ENCODE results near the gene ARMC7.

ARMC7 gene

GRCh38 chr17:75173526-75173925, 63.8 kb downstream of the ARMC7 start:
- peaks cover 52% of the 10 kb centered on the region for H3K36me3 ChIP-seq (ENCODE audit: control insufficient read depth, insufficient read depth, low read length, severe bottlenecking)
- no peaks in the 10 kb centered on the region for H3K9me3 ChIP-seq (ENCODE audit: control insufficient read depth, low read length)
- no peaks in the 10 kb centered on the region for H3K4me1 ChIP-seq (ENCODE audit: control insufficient read depth, insufficient read depth, low read length)
- no peak for DNase-seq (ENCODE audit: low read depth)
- H3K27me3 ChIP-seq (replicated peaks; ENCODE audit: control insufficient read depth, insufficient read depth, low read length), result no peaks in the 10 kb centered on the region
- no peak overlapping the region for H3K4me3 ChIP-seq (ENCODE audit: low read length)
- H3K9ac ChIP-seq (ENCODE audit: low read length), result peak overlapping the region; percentile 19

GRCh38 chr17:75174996-75175395, 65.2 kb downstream of the ARMC7 start:
- H3K4me3 ChIP-seq (ENCODE audit: low read length), result no peak overlapping the region

DNA sequence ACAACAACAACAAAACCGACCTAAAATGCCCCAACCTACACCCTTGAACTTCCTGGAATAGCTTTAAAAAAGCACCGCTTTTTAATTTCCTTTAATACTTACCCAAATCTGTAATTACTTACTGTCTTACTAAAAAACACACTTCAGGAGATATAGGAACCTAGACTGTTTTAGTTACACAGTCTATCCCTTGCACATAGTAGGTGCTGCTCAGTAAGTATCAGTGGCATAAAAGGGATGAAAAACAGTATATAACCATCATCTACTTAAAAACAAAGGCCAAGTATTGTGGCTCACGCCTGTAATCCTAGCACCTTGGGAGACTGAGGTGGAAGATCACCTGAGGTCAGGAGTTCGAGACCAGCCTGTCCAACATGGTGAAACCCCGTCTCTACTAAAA, 66.9 kb downstream of the ARMC7 start:
- peaks cover 8% of the 10 kb centered on the region for H3K4me1 ChIP-seq (ENCODE audit: control insufficient read depth, insufficient read depth, low read length)
- no peaks in the 10 kb centered on the region for H3K9me3 ChIP-seq (ENCODE audit: control insufficient read depth, low read length)
- no peak overlapping the region for H3K4me3 ChIP-seq (ENCODE audit: low read length)
- DNase-seq (ENCODE audit: low read depth), result no peak
- H3K9ac ChIP-seq (ENCODE audit: low read length), result no peak overlapping the region
- H3K36me3 ChIP-seq (ENCODE audit: control insufficient read depth, insufficient read depth, low read length, severe bottlenecking), result peaks cover 62% of the 10 kb centered on the region
- H3K27me3 ChIP-seq (replicated peaks; ENCODE audit: control insufficient read depth, insufficient read depth, low read length), result no peaks in the 10 kb centered on the region

More at GRCh38 chr17:75174996-75175395, 65.2 kb downstream of the ARMC7 start:
- no peaks in the 10 kb centered on the region for H3K9me3 ChIP-seq (ENCODE audit: control insufficient read depth, low read length)
- H3K36me3 ChIP-seq (ENCODE audit: control insufficient read depth, insufficient read depth, low read length, severe bottlenecking), result peaks cover 60% of the 10 kb centered on the region
- no peak overlapping the region for H3K9ac ChIP-seq (ENCODE audit: low read length)
- H3K4me1 ChIP-seq (ENCODE audit: control insufficient read depth, insufficient read depth, low read length), result no peaks in the 10 kb centered on the region
- DNase-seq (ENCODE audit: low read depth), result no peak
- H3K27me3 ChIP-seq (replicated peaks; ENCODE audit: control insufficient read depth, insufficient read depth, low read length), result no peaks in the 10 kb centered on the region

DNA sequence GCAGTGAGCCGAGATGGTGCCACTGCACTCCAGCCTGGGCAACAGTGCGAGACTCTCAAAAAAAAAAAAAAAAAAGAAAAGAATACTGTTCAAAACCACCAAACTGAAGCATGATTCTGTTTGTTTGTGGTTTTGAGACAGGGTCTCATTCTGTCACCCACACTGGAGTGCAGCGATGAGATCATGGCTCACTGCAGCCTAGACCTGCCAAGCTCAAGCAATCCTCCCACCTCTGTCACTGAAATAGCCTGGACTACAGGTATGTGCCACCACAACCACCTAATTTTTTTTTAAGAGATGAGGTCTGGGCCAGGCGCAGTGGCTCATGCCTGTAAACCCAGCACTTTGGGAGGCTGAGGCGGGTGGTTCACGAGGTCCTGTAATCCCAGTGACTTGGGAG, 68.7 kb downstream of the ARMC7 start:
- H3K27me3 ChIP-seq (replicated peaks; ENCODE audit: control insufficient read depth, insufficient read depth, low read length), result no peaks in the 10 kb centered on the region

More for the DNA sequence above, 68.7 kb downstream of the ARMC7 start:
- Histone ChIP-seq H3K4me3 (ENCODE audit: low read length) (no peak overlapping the region), H3K4me1 (ENCODE audit: control insufficient read depth, insufficient read depth, low read length) (peaks cover 10% of the 10 kb centered on the region), H3K9ac (ENCODE audit: low read length) (no peak overlapping the region), H3K9me3 (ENCODE audit: control insufficient read depth, low read length) (no peaks in the 10 kb centered on the region), H3K36me3 (ENCODE audit: control insufficient read depth, insufficient read depth, low read length, severe bottlenecking) (peaks cover 52% of the 10 kb centered on the region)
- DNase-seq (ENCODE audit: low read depth), result no peak

All from adipocyte (in vitro differentiated cells).